ENCODE results near the gene GPR21. TPM values are rescaled to one million over a fixed set of nuclear protein-coding genes. Genes with fewer than 3 reads are reported as not detected.

Gene GPR21
- total RNA-seq (1 to 10 TPM in 3 of 9 donors, under 1 TPM in 4, not detected in 2; 0.14 to 1.7 (median 0.95) TPM), polyA plus RNA-seq (under 1 TPM in 2 of 3 donors, not detected in 1; 0.22 to 0.32 TPM)
- long read RNA-seq, donor 1, result 0 reads
- long read RNA-seq, donor 2, result 0 reads
- long read RNA-seq, donor 3, result 0 reads
- long read RNA-seq, donor 4, result 0 reads
- long read RNA-seq, donor 5, result 0 reads
- long read RNA-seq, donor 6, result 0 reads
- long read RNA-seq, donor 7, result 0 reads
- long read RNA-seq, donor 8, result 0 reads
- long read RNA-seq, donor 9, result 0 reads
- long read RNA-seq, donor 10, result 0 reads

GRCh38 chr9:123033352-123033751 is at the start of gene GPR21:
GPR21 (plus strand) TSS chr9:123033667; CDS start chr9:123034567, 900 bp downstream.
- TF ChIP-seq CTCF (IDR thresholded peaks at IDR 0.05) (no peak), POLR2A (IDR thresholded peaks at IDR 0.05) (no peak)
- no peak for DNase-seq
- intact Hi-C loops (cut with DNase I), result no loop called here
- Histone ChIP-seq H3K27me3 (no peaks in the 10 kb centered on the region), H3K36me3 (replicated peaks in 1 of 2) (no peaks in the 10 kb centered on the region), H3K4me1 (replicated peaks in 1 of 2) (no peaks in the 10 kb centered on the region), H3K4me3 (no peak within 1 kb of the TSS), H3K9me3 (replicated peaks in 1 of 3) (no peaks in the 10 kb centered on the region), H3K27ac (no peak within 1 kb of the TSS)
- 68 to 71% (median 69%) methylated on average over 7 of the region's 7 CpGs for WGBS, 4 donors

GRCh38 chr9:122986010-122986409 is 47.5 kb upstream of the GPR21 start:
- no peaks in the 10 kb centered on the region for H3K27me3 ChIP-seq
- WGBS, 4 donors, result 80 to 83% (median 82%) methylated on average over 5 of the region's 5 CpGs
- H3K4me3 ChIP-seq, result no peak overlapping the region
- peaks cover 0 to 36% of the 10 kb centered on the region in 2 donors for H3K36me3 ChIP-seq (replicated peaks in 1 of 2)
- DNase-seq, result no peak
- intact Hi-C loops (cut with DNase I), result no loop called here
- no peak for TF ChIP-seq CTCF (IDR thresholded peaks at IDR 0.05)
- TF ChIP-seq POLR2A (IDR thresholded peaks at IDR 0.05), result no peak
- no peaks in the 10 kb centered on the region for H3K9me3 ChIP-seq (replicated peaks in 1 of 3)
- H3K27ac ChIP-seq, result no peak overlapping the region
- H3K4me1 ChIP-seq (replicated peaks in 1 of 2), result no peaks in the 10 kb centered on the region

GRCh38 chr9:122988141-122988540 is 45.3 kb upstream of the GPR21 start:
- intact Hi-C loops (cut with DNase I), result no loop called here
- 91 to 95% (median 92%) methylated on average over 2 of the region's 2 CpGs for WGBS, 4 donors
- Histone ChIP-seq H3K9me3 (replicated peaks in 1 of 3) (no peaks in the 10 kb centered on the region), H3K36me3 (replicated peaks in 1 of 2) (peaks cover 0 to 36% of the 10 kb centered on the region in 2 donors), H3K4me3 (no peak overlapping the region), H3K27ac (no peak overlapping the region), H3K4me1 (replicated peaks in 1 of 2) (no peaks in the 10 kb centered on the region), H3K27me3 (no peaks in the 10 kb centered on the region)
- no peak for TF ChIP-seq CTCF (IDR thresholded peaks at IDR 0.05)
- no peak for TF ChIP-seq POLR2A (IDR thresholded peaks at IDR 0.05)
- no peak for DNase-seq

GRCh38 chr9:122988920-122989621 is 44.4 kb upstream of the GPR21 start:
- WGBS, 4 donors, result 80 to 82% (median 82%) methylated on average over 8 of the region's 8 CpGs
- H3K36me3 ChIP-seq (replicated peaks in 1 of 2), result peaks cover 0 to 36% of the 10 kb centered on the region in 2 donors
- H3K4me1 ChIP-seq (replicated peaks in 1 of 2), result no peaks in the 10 kb centered on the region
- H3K27ac ChIP-seq, result no peak overlapping the region
- intact Hi-C loops (cut with DNase I), result no loop called here
- no peaks in the 10 kb centered on the region for H3K27me3 ChIP-seq
- H3K9me3 ChIP-seq (replicated peaks in 1 of 3), result no peaks in the 10 kb centered on the region
- H3K4me3 ChIP-seq, result no peak overlapping the region
- no peak for DNase-seq
- TF ChIP-seq CTCF (IDR thresholded peaks at IDR 0.05) (no peak), POLR2A (IDR thresholded peaks at IDR 0.05) (no peak)
